Tibial artery (tissue), 4 donors: Measurements from ENCODE around the gene MRPL51.
A peak's percentile ranks its signal among the peaks of the same experiment; 100 is the strongest.

Source experiments
- DNase-seq, 2 donors: peaks; one replicate each; pipeline ENCODE4 v3.0.0-alpha.2; 2019
- H3K27ac ChIP-seq, 2 donors: fragments of 200-600 bp; sonication (generic) in 1 of 2; 1 replicate in 1 of 2; 2 replicates in 1 of 2; pipeline ENCODE4 v1.5.1; 2018 to 2019; ENCODE audit warnings: mild to moderate bottlenecking in 1 of 2
- H3K27me3 ChIP-seq, 2 donors: fragments of 200-600 bp; sonication (generic) in 1 of 2; one replicate each; pipeline versions ENCODE4 v1.5.1 to v1.6.0; 2016 to 2019
- H3K36me3 ChIP-seq, 3 donors: fragments of 200-600 bp; sonication (generic) in 2 of 3; one replicate each; pipeline ENCODE4 v1.5.1; 2016 to 2019; ENCODE audit warnings: mild to moderate bottlenecking in 2 of 3
- H3K4me1 ChIP-seq, 4 donors: fragments of 200-600 bp; sonication (generic) in 2 of 4; 1 replicate in 3 of 4; 2 replicates in 1 of 4; pipeline ENCODE4 v1.5.1; 2016 to 2019
- H3K4me3 ChIP-seq, 2 donors: fragments of 200-600 bp; sonication (generic) in 1 of 2; 1 replicate in 1 of 2; 2 replicates in 1 of 2; pipeline ENCODE4 v1.5.1; 2018 to 2019; ENCODE audit warnings: mild to moderate bottlenecking in 2 of 2
- H3K9me3 ChIP-seq, 3 donors: fragments of 200-600 bp; sonication (generic) in 1 of 3; one replicate each; pipeline ENCODE4 v1.5.1; 2016 to 2019
- CTCF ChIP-seq, 2 experiments: fragments of 200-600 bp in 1 of 2; fragments of 450-650 bp in 1 of 2; IDR thresholded peaks; one replicate each; pipeline ENCODE4 v1.5.1; 2017 to 2019; ENCODE audit warnings: antibody characterized with exemption in 2 of 2, mild to moderate bottlenecking in 1 of 2, moderate library complexity in 1 of 2
- intact Hi-C: fragments of 100-400 bp; cut with DNase I; formaldehyde crosslinking; loops from one replicate; pipeline ENCODE4 v1.15.0; 2023; ENCODE audit warnings: low total_unique reads

MRPL51 gene

GRCh38 chr12:6524648-6525047 is 31.6 kb upstream of the MRPL51 start:
- no peaks in the 10 kb centered on the region for H3K4me1 ChIP-seq
- no peaks in the 10 kb centered on the region for H3K9me3 ChIP-seq
- H3K36me3 ChIP-seq, result peaks cover 82 to 100% (median 97%) of the 10 kb centered on the region in 3 donors
- no peaks in the 10 kb centered on the region for H3K27me3 ChIP-seq
- intact Hi-C loops, result loop anchor here (10.0 kb wide), 1 partner anchor 50 kb away; the partner anchor contains the start of gene VAMP1
- no peak for TF ChIP-seq CTCF (IDR thresholded peaks at IDR 0.05)
- H3K27ac ChIP-seq, result no peak overlapping the region
- no peak overlapping the region for H3K4me3 ChIP-seq
- no peak for DNase-seq

GRCh38 chr12:6523708-6524107 is 30.6 kb upstream of the MRPL51 start:
- no peak for DNase-seq
- TF ChIP-seq CTCF (IDR thresholded peaks at IDR 0.05), result no peak
- H3K36me3 ChIP-seq, result peaks cover 80 to 100% (median 97%) of the 10 kb centered on the region in 3 donors
- no peaks in the 10 kb centered on the region for H3K27me3 ChIP-seq
- H3K4me1 ChIP-seq, result no peaks in the 10 kb centered on the region
- no peak overlapping the region for H3K4me3 ChIP-seq
- intact Hi-C loops, result loop anchor here (10.0 kb wide), 1 partner anchor 49 kb away; the partner anchor contains the start of gene VAMP1
- no peak overlapping the region for H3K27ac ChIP-seq
- no peaks in the 10 kb centered on the region for H3K9me3 ChIP-seq

GRCh38 chr12:6522193-6522592 is 29.1 kb upstream of the MRPL51 start:
- intact Hi-C loops, result loop anchor here (10.0 kb wide), 1 partner anchor 47 kb away; the partner anchor contains the start of gene VAMP1
- no peak overlapping the region for H3K4me3 ChIP-seq
- no peaks in the 10 kb centered on the region for H3K4me1 ChIP-seq
- DNase-seq, result no peak
- H3K27me3 ChIP-seq, result no peaks in the 10 kb centered on the region
- TF ChIP-seq CTCF (IDR thresholded peaks at IDR 0.05), result no peak
- no peak overlapping the region for H3K27ac ChIP-seq
- no peaks in the 10 kb centered on the region for H3K9me3 ChIP-seq
- peaks cover 76 to 96% (median 94%) of the 10 kb centered on the region in 3 donors for H3K36me3 ChIP-seq

- H3K36me3 ChIP-seq, result peaks cover 77 to 96% (median 92%) of the 10 kb centered on the region in 3 donors
- no peak for TF ChIP-seq CTCF (IDR thresholded peaks at IDR 0.05)
- no peak overlapping the region for H3K27ac ChIP-seq
- no peak for DNase-seq
- no peaks in the 10 kb centered on the region for H3K9me3 ChIP-seq
- no peak overlapping the region for H3K4me3 ChIP-seq
- no peaks in the 10 kb centered on the region for H3K4me1 ChIP-seq
- intact Hi-C loops, result loop anchor here (10.0 kb wide), 1 partner anchor 45 kb away; the partner anchor contains the start of gene VAMP1
- no peaks in the 10 kb centered on the region for H3K27me3 ChIP-seq
Measured at GRCh38 chr12:6520186-6520585, 27.1 kb upstream of the MRPL51 start.

- no peak for DNase-seq
- Histone ChIP-seq H3K9me3 (no peaks in the 10 kb centered on the region), H3K27ac (peak overlapping the region; percentile 56 to 70), H3K27me3 (no peaks in the 10 kb centered on the region), H3K4me1 (peaks cover 0 to 17% (median 5%) of the 10 kb centered on the region in 4 donors), H3K4me3 (no peak overlapping the region), H3K36me3 (peaks cover 29 to 58% (median 31%) of the 10 kb centered on the region in 3 donors)
- intact Hi-C loops, result no loop called here
- no peak for TF ChIP-seq CTCF (IDR thresholded peaks at IDR 0.05)
Measured at GRCh38 chr12:6508087-6508486, 15.0 kb upstream of the MRPL51 start.
